Activated CD8-positive, alpha-beta memory T cell treated with anti-CD3 and anti-CD28 coated beads, Interleukin-2, amount 10 ng/mL, durations not matched to agents 7 days and 5 days (primary cell): ENCODE data around the gene LATS2. TPM values are rescaled to one million over a fixed set of nuclear protein-coding genes. Genes with fewer than 3 reads are reported as not detected.

Experiments
- ATAC-seq: fragments of 150-1000 bp; cut with Tn5 transposase; one replicate; pipeline ENCODE4 v1.10.0; 2021; ENCODE audit warnings: moderate library complexity
- CTCF ChIA-PET: fragments of 350-600 bp; sonication (Branson Sonifier 250); formaldehyde crosslinking; loops from one replicate; lab custom pipeline; 2021; ENCODE audit warnings: antibody characterized with exemption; lab: Charles Lee
- DNase-seq: peaks from one replicate; pipeline ENCODE4 v3.0.0-alpha.2; 2020
- H3K27ac Mint-ChIP-seq: one replicate; pipeline ENCODE4 v1.8.0; 2021; ENCODE audit warnings: mild to moderate bottlenecking, mixed read lengths
- H3K27me3 Mint-ChIP-seq: one replicate; pipeline ENCODE4 v1.8.0; 2021; ENCODE audit warnings: mixed read lengths
- H3K36me3 Mint-ChIP-seq: one replicate; pipeline ENCODE4 v1.8.0; 2021; ENCODE audit warnings: mild to moderate bottlenecking, mixed read lengths
- H3K4me1 Mint-ChIP-seq: one replicate; pipeline ENCODE4 v1.8.0; 2021; ENCODE audit warnings: mixed read lengths
- H3K4me3 Mint-ChIP-seq: one replicate; pipeline ENCODE4 v1.8.0; 2021; ENCODE audit warnings: mild to moderate bottlenecking, moderate library complexity, mixed read lengths
- H3K9me3 Mint-ChIP-seq: one replicate; pipeline ENCODE4 v1.8.0; 2022; ENCODE audit warnings: low read depth, mixed read lengths
- total RNA-seq, 2 experiments: library from RNA; stranded (reverse); gene quantifications; one replicate each; pipeline ENCODE4 v1.2.3, GENCODE V29; 2021

LATS2 gene
- total RNA-seq, 2 experiments from 2014 or later = 2.8 to 4.7 TPM

DNA sequence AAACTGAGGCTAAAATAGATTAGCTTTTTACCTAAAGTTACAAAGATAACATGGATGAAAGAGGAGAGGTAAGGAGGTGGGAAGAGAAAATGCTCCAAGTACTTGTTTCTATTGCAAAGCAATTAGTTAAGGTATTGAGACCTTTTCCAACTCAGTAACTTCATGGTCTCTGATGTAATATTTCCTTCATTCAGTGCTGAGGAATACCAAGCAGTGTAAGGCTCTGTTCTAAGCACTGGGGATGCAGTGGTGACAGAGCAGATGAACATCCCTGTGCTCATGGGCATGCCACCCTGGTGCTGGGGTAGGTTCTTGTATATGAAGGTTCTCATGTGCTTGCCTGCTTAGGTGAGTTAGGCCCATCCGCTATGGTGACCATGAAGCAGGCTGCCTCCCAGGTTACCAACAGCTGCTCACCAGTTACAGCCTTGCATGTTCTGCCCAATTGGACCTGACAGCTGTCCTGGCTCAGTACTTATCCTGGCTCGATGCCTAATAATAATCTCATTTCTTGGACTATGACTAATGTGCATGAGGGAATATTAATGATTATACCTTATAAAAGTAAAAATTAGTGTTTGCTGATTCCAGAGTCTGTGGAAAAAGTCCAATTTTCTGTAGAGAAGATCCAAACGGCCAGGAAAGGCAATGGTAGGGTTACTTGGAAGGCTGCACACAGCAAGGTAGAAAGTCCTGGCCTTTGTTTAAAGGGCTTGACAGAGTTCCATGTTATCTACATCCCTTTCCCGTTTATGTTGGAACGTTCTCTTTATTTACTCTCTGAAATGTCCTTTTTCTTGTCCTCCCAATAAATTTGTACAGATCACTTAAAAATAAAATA is 48.3 kb downstream of the LATS2 start:
- H3K36me3 Mint-ChIP-seq = peaks cover 5% of the 10 kb centered on the region
- H3K4me3 Mint-ChIP-seq = no peak overlapping the region
- DNase-seq (no peak), ATAC-seq (no peak)
- CTCF ChIA-PET = no interaction called here
- no peaks in the 10 kb centered on the region for H3K27me3 Mint-ChIP-seq
- no peaks in the 10 kb centered on the region for H3K9me3 Mint-ChIP-seq
- no peak overlapping the region for H3K27ac Mint-ChIP-seq
- peaks cover 30% of the 10 kb centered on the region for H3K4me1 Mint-ChIP-seq

DNA sequence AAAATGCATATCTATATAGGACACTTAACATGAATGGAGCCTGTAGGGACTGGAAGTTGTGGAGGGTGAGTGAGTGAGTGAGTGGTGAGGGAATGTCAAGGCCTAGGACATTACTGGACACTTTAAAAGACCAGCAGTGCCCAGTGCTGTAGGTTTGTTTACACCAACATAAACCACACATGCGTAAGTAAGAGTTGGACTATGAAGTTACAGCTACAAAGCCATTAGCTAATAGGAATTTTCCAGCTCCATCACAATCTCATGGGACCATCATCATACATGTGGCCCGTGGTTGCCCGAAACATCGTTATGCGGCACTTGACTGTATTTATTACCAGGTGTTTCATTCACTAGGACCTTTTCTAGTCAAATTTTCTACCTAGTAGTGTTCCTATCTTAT is 49.2 kb downstream of the LATS2 start:
- CTCF ChIA-PET = no interaction called here
- Mint-ChIP-seq H3K27ac (no peak overlapping the region), H3K4me1 (peaks cover 23% of the 10 kb centered on the region), H3K4me3 (no peak overlapping the region), H3K36me3 (peaks cover 5% of the 10 kb centered on the region), H3K9me3 (no peaks in the 10 kb centered on the region), H3K27me3 (no peaks in the 10 kb centered on the region)
- DNase-seq (no peak), ATAC-seq (no peak)

DNA sequence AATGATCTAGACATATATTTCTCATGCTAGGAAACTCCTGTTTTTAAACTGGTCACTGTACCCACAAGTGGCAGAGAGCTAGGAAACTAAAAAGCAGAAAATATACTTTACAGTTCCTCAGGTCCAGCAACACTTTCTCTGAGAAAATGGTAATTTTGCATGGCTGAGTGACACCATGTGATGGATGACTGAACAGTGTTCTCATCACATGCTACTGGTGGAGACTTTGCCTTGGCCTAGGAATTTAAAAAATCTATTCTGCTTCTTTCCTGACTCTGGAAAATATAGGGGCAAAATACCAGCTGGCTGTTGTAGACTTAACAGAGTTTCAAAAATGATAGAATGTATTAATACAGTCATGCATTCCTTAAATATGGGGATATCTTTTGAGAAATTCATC is 50.0 kb downstream of the LATS2 start:
- Mint-ChIP-seq H3K27me3 (no peaks in the 10 kb centered on the region), H3K4me1 (peaks cover 15% of the 10 kb centered on the region), H3K9me3 (no peaks in the 10 kb centered on the region), H3K27ac (no peak overlapping the region), H3K36me3 (peaks cover 5% of the 10 kb centered on the region), H3K4me3 (no peak overlapping the region)
- CTCF ChIA-PET = interaction anchor here (0.6 to 0.8 kb wide), 2 partner anchors 41 to 299 kb away, joined by 3 read pairs; no protein-coding TSS in a partner anchor
- ATAC-seq (no peak), DNase-seq (no peak)

DNA sequence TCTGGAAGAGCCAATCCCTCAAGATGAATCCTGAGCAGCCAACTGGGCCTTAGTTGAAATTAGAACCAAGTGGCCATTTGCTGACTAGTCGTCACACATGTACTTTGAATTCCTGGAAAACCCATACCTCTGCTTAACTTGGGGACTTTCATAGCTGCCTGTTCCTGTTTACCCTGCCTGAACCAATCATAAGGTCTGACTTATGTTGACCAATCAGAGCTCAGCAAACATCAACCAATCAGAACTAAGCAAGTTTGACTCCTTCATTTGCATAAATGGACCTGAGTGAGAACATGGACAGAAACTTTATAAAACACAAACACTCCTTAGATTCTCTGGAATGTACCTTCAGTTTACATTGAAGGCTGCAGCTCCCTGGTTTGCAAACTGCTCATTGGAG is 50.8 kb downstream of the LATS2 start:
- Mint-ChIP-seq H3K9me3 (no peaks in the 10 kb centered on the region), H3K27me3 (no peaks in the 10 kb centered on the region), H3K36me3 (peaks cover 5% of the 10 kb centered on the region), H3K4me1 (peaks cover 14% of the 10 kb centered on the region), H3K27ac (no peak overlapping the region), H3K4me3 (no peak overlapping the region)
- DNase-seq (no peak), ATAC-seq (peak; percentile 45)
- CTCF ChIA-PET = interaction anchor here (0.6 to 0.8 kb wide), 2 partner anchors 42 to 298 kb away, joined by 3 read pairs; no protein-coding TSS in a partner anchor

DNA sequence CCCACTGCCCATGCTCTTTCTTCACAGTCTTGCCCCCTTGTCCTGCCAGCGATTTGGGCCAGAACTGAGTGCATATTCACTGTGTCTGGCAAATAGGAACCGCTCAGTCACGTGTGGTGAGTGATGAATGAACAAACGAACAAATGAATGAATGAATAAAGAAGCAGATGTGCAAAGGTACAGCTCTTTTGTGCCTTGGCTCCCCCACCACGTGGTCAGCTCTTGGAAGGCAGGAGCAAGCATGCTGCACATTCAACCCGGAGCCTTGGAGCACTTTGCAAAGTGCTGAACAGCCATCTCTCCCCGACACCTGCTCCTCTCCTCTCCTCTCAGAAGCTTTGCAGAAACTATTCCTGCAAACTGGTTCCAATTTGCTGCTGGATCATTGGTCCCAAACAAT is 52.4 kb downstream of the LATS2 start:
- DNase-seq (no peak), ATAC-seq (no peak)
- peaks cover 14% of the 10 kb centered on the region for H3K4me1 Mint-ChIP-seq
- CTCF ChIA-PET = no interaction called here
- H3K27me3 Mint-ChIP-seq = no peaks in the 10 kb centered on the region
- no peaks in the 10 kb centered on the region for H3K9me3 Mint-ChIP-seq
- H3K36me3 Mint-ChIP-seq = peaks cover 5% of the 10 kb centered on the region
- H3K4me3 Mint-ChIP-seq = no peak overlapping the region
- no peak overlapping the region for H3K27ac Mint-ChIP-seq

DNA sequence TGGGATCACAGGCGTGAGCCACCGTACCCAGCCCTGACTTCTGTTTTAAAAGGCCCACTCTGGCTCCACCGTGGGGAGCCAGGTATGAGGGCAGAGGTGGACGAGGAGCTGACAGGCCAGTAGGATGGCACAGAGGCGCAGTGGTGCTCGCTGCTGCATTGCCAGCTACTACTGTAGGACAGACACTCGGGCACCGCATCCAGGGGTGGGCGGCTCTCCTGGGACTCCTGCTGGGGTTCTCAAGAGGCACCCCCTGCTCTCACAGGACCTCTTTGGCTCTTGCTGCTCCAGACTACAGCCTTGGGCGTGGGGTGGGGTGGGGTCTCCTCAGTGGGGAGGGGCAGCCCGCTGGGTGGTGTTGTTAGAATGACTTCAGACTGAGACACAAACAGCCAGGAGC is 53.4 kb downstream of the LATS2 start:
- ATAC-seq (no peak), DNase-seq (no peak)
- peaks cover 5% of the 10 kb centered on the region for H3K36me3 Mint-ChIP-seq
- H3K4me3 Mint-ChIP-seq = no peak overlapping the region
- H3K9me3 Mint-ChIP-seq = no peaks in the 10 kb centered on the region
- CTCF ChIA-PET = no interaction called here
- no peaks in the 10 kb centered on the region for H3K27me3 Mint-ChIP-seq
- H3K27ac Mint-ChIP-seq = no peak overlapping the region
- H3K4me1 Mint-ChIP-seq = peaks cover 14% of the 10 kb centered on the region

DNA sequence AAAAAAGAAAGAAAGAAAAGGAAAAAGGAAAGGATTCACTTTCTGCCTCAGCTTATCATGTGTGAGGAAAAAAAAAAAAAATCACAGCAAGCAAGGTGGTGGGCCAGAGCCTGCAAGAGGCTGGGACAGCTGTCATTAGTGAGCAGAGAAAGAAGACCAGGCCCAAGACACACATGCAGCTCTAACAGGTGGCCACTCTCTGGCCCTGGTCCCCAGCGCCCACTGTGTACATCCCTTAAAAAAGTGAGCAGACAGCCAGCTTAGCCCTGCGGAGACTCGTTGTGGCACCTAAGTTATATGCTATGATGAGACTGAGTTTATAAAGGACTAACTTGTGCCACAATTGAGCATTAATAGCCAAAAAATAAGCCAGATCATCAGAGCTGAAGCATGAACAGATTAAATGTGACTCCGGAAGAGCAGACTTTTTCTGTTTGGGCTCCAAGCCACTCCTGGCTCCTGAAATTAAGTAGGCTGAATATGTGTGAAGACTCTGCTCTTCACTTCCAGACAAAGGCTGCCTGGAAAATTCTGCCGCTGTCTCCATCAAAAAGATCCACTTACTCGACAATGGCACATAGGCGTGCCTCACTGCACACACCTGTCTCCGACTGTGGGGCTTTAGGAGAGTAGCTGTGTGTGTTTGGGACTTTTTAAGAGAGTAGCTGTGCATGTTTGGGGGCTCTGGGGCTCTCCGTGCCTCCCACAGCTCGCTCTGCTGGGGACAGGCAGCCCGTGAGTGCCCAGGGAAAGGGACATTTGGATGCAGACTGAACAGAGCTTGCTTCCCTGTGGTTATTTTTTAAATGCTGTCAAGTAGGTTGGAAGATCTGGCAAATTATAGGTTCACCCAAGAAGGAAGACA is 55.0 kb downstream of the LATS2 start:
- Mint-ChIP-seq H3K9me3 (no peaks in the 10 kb centered on the region), H3K4me1 (peaks cover 14% of the 10 kb centered on the region), H3K36me3 (peaks cover 5% of the 10 kb centered on the region), H3K4me3 (no peak overlapping the region), H3K27me3 (no peaks in the 10 kb centered on the region), H3K27ac (no peak overlapping the region)
- ATAC-seq = no peak
- CTCF ChIA-PET = no interaction called here
- no peak for DNase-seq

DNA sequence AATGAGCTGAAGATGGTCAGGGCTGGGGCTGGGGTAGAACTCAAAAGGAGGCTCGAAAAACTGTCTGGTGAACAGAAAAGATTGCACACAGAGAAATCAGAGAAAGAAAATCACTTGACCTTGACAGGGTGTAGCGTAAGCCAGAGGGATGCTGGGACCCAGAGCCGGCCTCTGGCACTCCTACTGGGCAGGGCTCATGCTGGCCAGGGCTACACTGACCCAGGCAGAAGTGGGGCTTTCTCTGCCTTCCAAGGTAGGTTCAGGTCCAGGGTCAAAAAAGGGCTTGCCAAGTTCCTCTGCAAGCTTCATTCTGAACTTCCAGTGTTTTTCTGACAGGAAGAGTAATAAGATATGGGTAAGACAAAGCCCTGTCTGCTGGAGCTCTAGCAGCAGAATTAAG is 56.2 kb downstream of the LATS2 start:
- Mint-ChIP-seq H3K4me1 (peaks cover 3% of the 10 kb centered on the region), H3K9me3 (no peaks in the 10 kb centered on the region), H3K27ac (no peak overlapping the region), H3K27me3 (no peaks in the 10 kb centered on the region), H3K36me3 (no peaks in the 10 kb centered on the region), H3K4me3 (no peak overlapping the region)
- CTCF ChIA-PET = interaction anchor here (0.9 kb wide), 1 partner anchor 44 kb away, joined by 3 read pairs; no protein-coding TSS in a partner anchor
- ATAC-seq (no peak), DNase-seq (no peak)

DNA sequence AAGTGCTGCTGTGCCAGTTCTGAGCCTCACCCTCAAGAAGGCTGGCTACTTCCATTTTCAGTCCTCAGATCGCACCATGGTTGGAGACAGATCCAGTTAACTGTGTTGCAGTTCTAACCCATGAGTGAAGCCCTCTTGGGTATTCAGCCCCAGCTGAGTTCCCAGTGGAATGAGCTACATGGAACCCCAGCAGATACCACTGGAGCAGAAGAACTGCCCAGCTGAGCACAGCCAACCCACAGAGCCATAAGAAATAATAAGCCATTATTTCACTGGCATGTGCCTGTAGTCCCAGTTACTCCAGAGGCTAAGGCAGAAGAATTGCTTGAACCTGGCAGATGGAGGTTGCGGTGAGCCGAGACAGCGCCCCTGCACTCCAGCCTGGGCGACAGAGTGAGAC is 59.9 kb downstream of the LATS2 start:
- H3K4me1 Mint-ChIP-seq = no peaks in the 10 kb centered on the region
- ATAC-seq (no peak), DNase-seq (no peak)
- peaks cover under 1% of the 10 kb centered on the region for H3K27me3 Mint-ChIP-seq
- H3K27ac Mint-ChIP-seq = no peak overlapping the region
- no peak overlapping the region for H3K4me3 Mint-ChIP-seq
- no peaks in the 10 kb centered on the region for H3K36me3 Mint-ChIP-seq
- CTCF ChIA-PET = no interaction called here
- no peaks in the 10 kb centered on the region for H3K9me3 Mint-ChIP-seq

DNA sequence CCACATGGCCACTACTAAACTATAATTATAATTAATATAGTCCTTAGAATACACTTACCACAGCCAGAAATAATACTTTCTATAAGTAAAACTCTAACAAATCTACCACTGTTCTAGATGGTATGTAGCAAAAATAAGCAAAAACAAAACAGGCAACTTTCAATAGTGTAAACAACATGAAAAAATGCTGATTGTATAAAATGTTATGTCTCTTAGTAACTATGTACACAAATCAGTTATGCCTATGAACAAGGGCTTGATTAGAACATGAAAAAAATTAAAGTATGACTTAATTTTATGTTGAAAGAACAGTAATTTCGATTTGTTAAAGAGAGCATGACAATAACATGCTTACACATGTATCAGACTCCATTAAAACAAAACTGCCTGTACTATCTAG is 60.7 kb downstream of the LATS2 start:
- DNase-seq = no peak
- H3K4me3 Mint-ChIP-seq = no peak overlapping the region
- CTCF ChIA-PET = no interaction called here
- H3K9me3 Mint-ChIP-seq = no peaks in the 10 kb centered on the region
- no peak overlapping the region for H3K27ac Mint-ChIP-seq
- H3K4me1 Mint-ChIP-seq = no peaks in the 10 kb centered on the region
- H3K27me3 Mint-ChIP-seq = peaks cover 2% of the 10 kb centered on the region
- no peaks in the 10 kb centered on the region for H3K36me3 Mint-ChIP-seq
- ATAC-seq = no peak

DNA sequence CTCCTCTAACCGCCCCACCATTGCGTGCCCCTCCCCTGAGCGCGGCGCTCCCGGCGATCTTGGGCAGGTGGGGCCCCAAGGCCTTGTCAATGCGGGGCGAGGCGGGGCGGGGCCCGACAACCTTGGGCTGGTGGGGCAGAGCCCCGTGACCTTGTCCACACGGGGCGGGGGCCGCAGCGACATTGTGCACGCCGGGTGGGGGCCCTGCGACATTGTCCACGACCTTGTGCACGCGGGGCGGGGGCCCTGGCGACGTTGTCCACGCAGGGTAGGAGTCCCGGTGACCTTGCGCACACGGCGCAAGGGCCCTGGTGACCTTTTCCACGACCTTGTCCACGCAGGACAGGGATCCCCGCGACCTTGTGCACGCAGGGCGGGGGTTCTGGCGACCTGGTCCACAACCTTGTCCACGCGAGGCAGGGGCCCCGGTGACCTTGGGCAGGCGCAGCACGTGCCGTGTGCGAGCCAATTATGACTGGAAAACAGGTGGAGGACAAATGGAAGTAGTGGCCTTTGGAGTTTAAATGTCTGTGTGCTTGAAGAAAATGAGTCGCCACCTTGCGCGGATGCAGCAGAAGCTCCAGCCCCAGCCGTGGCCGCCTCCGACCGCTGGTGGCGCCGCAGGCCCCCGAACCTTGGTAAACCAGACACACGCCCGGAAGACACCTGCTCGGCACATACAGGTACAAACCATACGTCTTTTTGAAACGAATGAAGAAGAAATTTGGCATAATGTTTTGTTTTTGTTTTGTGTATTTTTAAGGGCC is 62.6 kb downstream of the LATS2 start:
- CTCF ChIA-PET = no interaction called here
- Mint-ChIP-seq H3K27ac (no peak overlapping the region), H3K4me3 (no peak overlapping the region), H3K36me3 (no peaks in the 10 kb centered on the region), H3K9me3 (no peaks in the 10 kb centered on the region), H3K27me3 (peaks cover 2% of the 10 kb centered on the region), H3K4me1 (no peaks in the 10 kb centered on the region)
- no peak for ATAC-seq
- DNase-seq = no peak

DNA sequence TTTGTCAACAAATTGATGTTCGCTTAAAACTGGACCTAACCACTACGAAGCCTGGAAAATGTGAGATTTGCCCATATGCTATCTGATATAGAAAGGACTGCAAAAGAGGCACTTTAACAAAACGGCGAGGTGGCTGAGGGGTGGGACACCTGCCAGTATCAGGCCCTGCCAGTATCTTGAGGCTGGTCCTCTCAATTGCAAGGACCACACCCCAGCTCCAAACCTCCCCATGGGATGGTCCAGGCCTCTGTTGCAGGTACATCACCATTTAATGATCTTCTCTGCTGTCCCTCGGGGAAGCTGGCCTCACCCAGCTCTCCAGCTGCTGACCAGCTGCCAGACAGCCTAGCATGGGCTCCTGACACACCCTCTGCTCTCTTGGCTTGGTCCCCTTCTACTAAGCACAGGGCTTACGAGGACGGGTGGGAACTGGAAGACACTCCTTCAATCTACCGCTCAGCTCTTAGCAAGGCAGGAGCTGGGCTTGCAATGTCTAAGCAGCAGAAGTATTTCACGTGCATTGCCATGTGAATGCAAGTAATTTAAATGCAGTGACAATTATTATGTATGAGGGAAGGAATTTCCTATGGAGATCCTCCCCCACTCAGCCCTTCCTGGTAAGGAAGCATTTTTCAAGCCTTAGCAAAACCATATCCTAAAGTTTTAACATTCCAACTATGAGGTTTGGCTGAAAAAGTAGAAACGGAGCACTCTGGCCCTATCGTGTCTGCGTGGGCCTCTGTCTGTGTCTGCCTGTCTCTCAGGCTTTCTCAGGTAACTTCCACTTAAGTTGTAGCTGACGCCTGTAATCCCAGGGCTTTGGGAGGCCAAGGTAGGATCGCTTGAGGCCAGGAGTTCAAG is 63.9 kb downstream of the LATS2 start:
- Mint-ChIP-seq H3K4me3 (no peak overlapping the region), H3K9me3 (no peaks in the 10 kb centered on the region), H3K36me3 (no peaks in the 10 kb centered on the region), H3K4me1 (no peaks in the 10 kb centered on the region), H3K27ac (no peak overlapping the region), H3K27me3 (peaks cover 2% of the 10 kb centered on the region)
- ATAC-seq (no peak), DNase-seq (no peak)
- CTCF ChIA-PET = interaction anchor here (0.9 kb wide), 1 partner anchor 21 kb away, joined by 3 read pairs; no protein-coding TSS in a partner anchor
